Glomerular endothelial cell (primary cell): Measurements from ENCODE around the gene MUL1. TPM values are rescaled to one million over a fixed set of nuclear protein-coding genes. Genes with fewer than 3 reads are reported as not detected.

ENCODE experiments used
- DNase-seq: peaks from one replicate; pipeline ENCODE4 v3.0.0-alpha.2; 2011; ENCODE audit warnings: low read depth, low spot score; ENCODE audit errors: extremely low read depth
- total RNA-seq: library from RNA; depleted of rRNA; stranded (reverse); fragments of >200 nt; gene quantifications from 2 replicates; pipeline ENCODE4 v1.2.3, GENCODE V29; 2015

MUL1 gene
- total RNA-seq, 1 donor from 2014 or later = 45.4 TPM

GRCh38 chr1:20486457-20487235 is 21.3 kb downstream of the MUL1 start:
- no peak for DNase-seq

- DNase-seq = no peak
These were observed 22.2 kb downstream of the MUL1 start, which contains the start of gene CAMK2N1 for GRCh38 chr1:20485527-20486456. Gene CAMK2N1, minus strand, starts transcription at chr1:20486210. Its CDS starts 831 bp downstream, at chr1:20485379.

DNA sequence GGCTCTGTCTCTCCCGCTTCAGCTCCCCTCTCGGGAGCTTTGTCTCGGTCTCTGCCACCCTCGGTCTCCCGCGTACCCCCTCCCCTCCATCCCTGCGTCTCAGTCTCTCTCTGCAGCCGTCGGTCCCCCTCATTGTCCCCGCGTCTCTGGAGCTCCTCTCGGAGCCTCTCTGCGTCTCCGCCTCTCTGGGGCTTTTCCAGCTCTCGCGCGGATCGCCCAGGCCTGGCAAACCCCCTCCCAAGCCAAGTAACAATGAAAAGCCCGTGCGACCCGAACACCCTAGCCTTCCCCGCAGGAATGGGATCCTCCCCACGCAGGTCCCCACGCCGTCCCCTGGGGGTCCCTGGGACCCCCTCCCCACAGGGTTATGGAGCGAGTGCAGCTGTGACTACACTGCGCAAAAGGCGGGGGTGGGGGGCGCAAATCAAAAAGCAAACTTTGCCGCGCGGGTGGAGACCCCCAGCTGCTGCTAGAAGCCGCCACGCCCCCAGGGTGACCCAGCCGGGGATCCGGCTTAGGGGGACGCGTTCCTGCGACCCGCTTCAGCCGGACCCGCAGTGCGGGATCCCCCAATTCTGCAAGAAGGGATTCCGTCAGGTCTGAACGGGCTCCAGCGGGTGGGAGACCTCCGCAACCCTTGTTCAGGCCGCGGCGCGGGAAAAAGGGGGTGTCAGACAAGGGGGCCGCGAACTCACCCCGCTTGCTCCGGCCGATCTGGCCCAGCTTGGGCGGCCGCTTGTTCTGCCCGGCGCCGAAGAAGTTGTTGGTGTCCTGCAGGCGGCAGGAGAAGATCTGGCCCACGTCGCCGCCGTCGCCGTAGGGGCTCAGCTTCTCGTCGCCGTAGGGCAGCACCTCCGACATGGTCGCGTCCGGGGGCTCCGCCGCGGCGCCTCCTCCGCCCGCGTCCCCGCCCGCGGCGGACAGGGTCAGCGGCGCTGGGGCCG is 23.2 kb downstream of the MUL1 start:
- no peak for DNase-seq

GRCh38 chr1:20483833-20484518 is 24.0 kb downstream of the MUL1 start:
- no peak for DNase-seq

GRCh38 chr1:20483098-20483832 is 24.7 kb downstream of the MUL1 start:
- no peak for DNase-seq

GRCh38 chr1:20481643-20482498 is 26.1 kb downstream of the MUL1 start:
- no peak for DNase-seq

DNA sequence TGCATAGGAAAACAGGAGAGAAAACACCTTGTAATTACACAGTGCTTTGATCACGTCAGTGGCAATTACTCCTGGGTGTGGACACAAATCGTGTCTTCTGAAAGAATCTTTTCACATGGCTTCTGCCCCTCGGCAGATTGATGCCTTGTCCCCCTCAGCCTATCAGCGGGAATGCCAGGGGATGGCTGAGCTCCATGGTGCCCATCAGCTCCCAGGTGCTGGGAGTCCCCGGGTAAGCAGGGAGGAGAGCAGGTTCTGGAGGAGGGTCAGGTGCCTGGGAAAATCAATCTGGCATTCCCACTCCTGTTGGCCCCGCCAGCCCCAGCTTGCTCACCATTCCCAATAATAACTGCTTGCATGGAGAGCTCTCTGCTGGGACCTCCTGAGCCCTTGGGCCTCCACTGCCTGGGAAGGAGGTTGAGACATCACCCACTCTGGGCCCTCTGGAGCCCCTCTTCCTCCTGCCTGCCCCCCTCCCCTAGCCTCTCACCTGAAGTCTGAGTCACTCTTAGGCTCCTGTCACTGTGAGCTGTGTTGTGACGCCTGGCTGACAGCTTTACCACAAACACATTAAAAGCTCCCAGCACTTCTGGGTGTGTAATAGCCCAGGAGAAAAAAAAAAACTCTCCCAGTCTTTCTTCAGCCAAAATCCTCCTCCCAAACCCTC is 26.9 kb downstream of the MUL1 start:
- no peak for DNase-seq

DNA sequence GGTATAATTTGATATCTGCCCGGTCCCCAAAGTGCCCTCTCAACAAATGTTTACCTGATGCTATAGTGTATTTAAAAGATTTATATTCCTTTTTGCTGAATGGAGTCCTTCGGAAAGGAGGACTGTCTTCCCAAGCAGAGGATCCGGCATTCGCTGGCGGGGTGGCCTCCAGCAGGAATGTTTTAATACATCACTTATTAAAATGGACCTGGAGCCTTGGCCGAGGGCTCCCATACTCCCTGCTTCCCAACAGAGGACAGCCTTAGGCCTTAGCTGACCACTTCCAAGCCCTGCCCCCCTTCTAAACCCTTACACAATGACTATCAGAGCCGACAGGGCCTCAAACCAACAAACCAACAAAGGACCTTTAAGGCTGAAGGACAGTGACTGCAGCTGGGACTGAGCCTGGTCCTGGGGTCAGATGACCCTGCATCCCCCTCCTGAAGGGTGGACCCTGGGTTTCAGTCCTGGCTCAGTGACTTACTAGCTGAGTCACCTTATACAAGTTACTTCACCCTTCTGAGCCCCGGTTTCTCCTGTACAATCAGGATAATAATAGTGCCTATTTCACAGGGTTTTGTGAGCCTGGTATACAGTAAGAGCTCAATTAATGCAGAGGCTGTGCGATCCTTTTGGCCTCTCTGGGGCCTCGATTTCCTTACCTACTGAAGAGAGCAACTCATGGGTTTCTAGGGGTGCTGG is 27.6 kb downstream of the MUL1 start:
- no peak for DNase-seq

DNA sequence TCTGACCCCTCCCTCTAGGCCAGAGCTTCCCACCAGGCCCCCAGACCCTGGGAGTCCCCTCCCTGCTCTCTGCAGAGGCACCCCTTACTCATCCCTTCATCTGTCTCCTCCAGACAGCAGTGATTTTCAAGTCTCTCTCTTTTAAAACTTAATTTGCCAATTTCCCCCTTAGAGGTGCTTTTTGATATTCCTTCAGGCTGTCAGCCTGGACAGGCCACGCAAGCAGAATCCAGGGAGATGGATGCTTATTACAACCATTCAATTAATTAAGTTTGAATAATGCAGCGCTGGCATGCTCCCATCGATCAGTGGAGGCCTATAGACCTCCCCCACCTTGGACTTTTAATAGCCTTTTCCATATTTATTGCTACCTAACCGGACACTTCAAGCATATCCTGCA is 28.1 kb downstream of the MUL1 start:
- no peak for DNase-seq

DNA sequence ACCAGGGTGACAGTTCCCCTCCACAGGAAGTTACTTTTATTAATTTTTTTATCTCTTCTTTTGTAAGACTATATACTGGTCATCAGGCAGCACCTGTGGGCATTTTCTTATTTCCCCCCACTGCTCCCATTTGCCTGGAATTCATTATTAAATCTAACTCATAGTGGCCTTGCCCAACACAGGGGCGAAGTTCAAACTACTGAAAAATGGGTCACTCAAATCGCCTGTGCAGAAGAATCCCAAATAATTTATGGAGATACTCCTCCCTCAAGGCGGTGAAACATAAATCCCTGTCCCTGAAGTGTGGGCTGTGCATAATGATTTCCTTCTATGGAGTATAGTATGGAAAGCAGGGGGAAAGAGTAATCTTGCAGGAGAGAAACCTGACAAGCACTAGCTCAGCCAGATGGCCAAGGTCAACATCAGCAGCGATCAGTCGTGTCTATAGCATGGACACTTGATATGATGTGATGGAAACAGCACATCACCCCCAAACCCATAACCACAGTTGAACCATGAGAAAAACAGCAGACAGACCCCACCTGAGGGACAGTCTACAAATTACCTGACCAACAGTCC is 29.8 kb downstream of the MUL1 start:
- DNase-seq = no peak

DNA sequence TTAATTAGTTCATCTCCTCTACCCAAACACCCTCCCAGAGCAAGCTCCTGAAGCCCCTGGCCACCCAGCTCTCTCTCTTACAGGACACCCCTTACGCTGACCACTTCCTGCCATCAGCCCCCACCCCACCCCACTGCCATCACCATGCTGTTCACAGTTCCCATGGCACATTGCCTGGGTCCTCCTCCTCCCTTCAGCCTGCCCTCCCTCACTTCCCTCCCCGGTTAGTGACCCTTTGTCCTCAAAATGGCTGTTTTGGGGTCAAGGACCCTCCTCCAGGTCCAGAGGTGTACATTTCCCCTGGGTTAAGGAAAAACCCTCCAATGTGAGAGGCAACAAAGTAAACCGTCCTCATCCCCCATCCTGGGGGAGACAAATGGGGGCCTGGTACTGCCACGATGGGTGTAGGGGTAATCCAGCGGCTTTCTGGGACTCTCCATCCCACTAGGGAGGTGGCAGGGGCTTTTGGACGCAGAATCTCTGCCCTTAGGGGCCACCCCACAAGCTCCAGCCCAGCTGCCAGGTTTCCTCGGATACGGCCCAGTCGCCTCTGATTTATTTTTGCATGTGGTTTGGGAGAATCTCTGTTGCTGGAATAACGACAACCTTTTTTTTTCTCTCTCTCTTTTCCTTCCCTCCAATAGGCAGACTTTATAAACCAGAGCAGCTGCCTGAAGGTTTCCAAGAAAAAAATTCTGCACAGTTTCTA is 30.4 kb downstream of the MUL1 start:
- no peak for DNase-seq

GRCh38 chr1:20476265-20477038 is 31.5 kb downstream of the MUL1 start:
- no peak for DNase-seq

DNA sequence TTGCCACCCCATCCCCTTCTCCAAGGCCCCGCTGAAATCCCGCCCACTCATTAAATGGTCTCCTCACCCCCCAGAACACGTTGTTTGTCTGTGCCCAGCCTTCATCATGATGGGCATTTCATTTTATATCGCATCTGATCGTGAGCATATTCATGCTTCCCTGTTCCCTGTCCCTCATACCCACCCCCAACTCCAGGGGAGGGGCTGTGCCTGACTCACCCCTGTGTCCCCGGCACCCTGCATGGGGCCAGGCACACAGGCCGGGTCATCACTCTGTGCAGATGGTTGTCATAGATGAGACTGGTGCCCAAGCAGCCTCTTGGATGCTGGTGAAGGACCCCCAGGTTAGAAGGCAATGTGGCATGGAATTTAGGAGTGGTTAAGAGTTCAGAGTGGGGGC is 33.0 kb downstream of the MUL1 start:
- DNase-seq = no peak

- DNase-seq = no peak
These were observed 33.5 kb downstream of the MUL1 start for GRCh38 chr1:20474333-20474975.

GRCh38 chr1:20473894-20474293 is 34.1 kb downstream of the MUL1 start:
- no peak for DNase-seq
